K562 (cell line): ENCODE measurements around the gene ZBTB22. TPM values are rescaled to one million over a fixed set of nuclear protein-coding genes. Genes with fewer than 3 reads are reported as not detected.

Source experiments
- ARID1B ChIP-seq: fragments of 450-650 bp; IDR thresholded peaks from 2 replicates; pipeline ENCODE4 v1.6.1; 2016; ENCODE audit warnings: antibody characterized with exemption, mild to moderate bottlenecking, inconsistent platforms
- DNMT1 ChIP-seq: fragments of 450-650 bp; IDR thresholded peaks from 2 replicates; pipeline ENCODE4 v1.6.1; 2016; ENCODE audit warnings: antibody characterized with exemption, mild to moderate bottlenecking
- DPF2 ChIP-seq: fragments of 450-650 bp; IDR thresholded peaks from 2 replicates; pipeline ENCODE4 v1.6.1; 2016
- E2F8 ChIP-seq: fragments of 450-650 bp; IDR thresholded peaks from 2 replicates; pipeline ENCODE4 v1.7.1; 2018; ENCODE audit warnings: mild to moderate bottlenecking, low read depth; ENCODE audit not compliant: partially characterized antibody
- ESRRA ChIP-seq: fragments of 450-650 bp; IDR thresholded peaks from 2 replicates; pipeline ENCODE4 v1.6.1; 2014; ENCODE audit warnings: low read depth, mild to moderate bottlenecking, moderate library complexity, borderline replicate concordance
- GTF2A2 ChIP-seq: IDR thresholded peaks from 2 replicates; pipeline ENCODE4 v1.6.1; 2016; ENCODE audit warnings: mild to moderate bottlenecking, missing genetic modification characterization, missing compliant biosample characterization
- KDM1A ChIP-seq, 2 experiments: fragments of 450-650 bp; IDR thresholded peaks; 2 replicates each; pipeline ENCODE4 v1.6.1; 2016; ENCODE audit warnings: mild to moderate bottlenecking in 2 of 2
- PTTG1 ChIP-seq: fragments of 450-650 bp; IDR thresholded peaks from 2 replicates; pipeline ENCODE4 v1.6.1; 2016; ENCODE audit warnings: low read depth, mild to moderate bottlenecking, missing genetic modification characterization, missing compliant biosample characterization
- PURB ChIP-seq: sonication (generic); formaldehyde crosslinking; IDR thresholded peaks from 2 replicates; pipeline ENCODE4 v1.9.0; 2021; ENCODE audit warnings: low read depth, mild to moderate bottlenecking, missing genetic modification reagents
- RNF2 ChIP-seq: sonication (generic); IDR thresholded peaks from 2 replicates; pipeline ENCODE4 v1.6.1; 2016
- SNIP1 ChIP-seq: fragments of 450-650 bp; IDR thresholded peaks from 2 replicates; pipeline ENCODE4 v1.7.1; 2017; ENCODE audit warnings: low read depth, mild to moderate bottlenecking
- TBL1XR1 ChIP-seq, 2 experiments: IDR thresholded peaks; 2 replicates each; pipeline ENCODE4 v1.6.1; 2012; ENCODE audit warnings: improper control_type of control experiment in 2 of 2, low read length in 2 of 2, mild to moderate bottlenecking in 1 of 2
- TOE1 ChIP-seq, 2 experiments: fragments of 450-650 bp in 1 of 2; sonication (generic) in 1 of 2; formaldehyde crosslinking in 1 of 2; IDR thresholded peaks; 2 replicates each; pipeline versions ENCODE4 v1.7.1 to v1.8.0; 2016 to 2022; ENCODE audit warnings: borderline replicate concordance in 2 of 2, mild to moderate bottlenecking in 2 of 2, antibody characterized with exemption in 1 of 2, inconsistent platforms in 1 of 2, low read depth in 1 of 2, missing genetic modification reagents in 1 of 2, moderate library complexity in 1 of 2
- ZNF174 ChIP-seq: fragments of 250-450 bp; sonication (Bioruptor Pico); IDR thresholded peaks from 2 replicates; pipeline ENCODE4 v1.4.0; 2020; ENCODE audit warnings: mild to moderate bottlenecking
- ZNF398 ChIP-seq: fragments of 250-450 bp; sonication (Bioruptor Pico); IDR thresholded peaks from 2 replicates; pipeline ENCODE4 v1.8.0; 2021; ENCODE audit warnings: moderate library complexity, mild to moderate bottlenecking, inconsistent platforms
- ZNF717 ChIP-seq: fragments of 250-450 bp; sonication (Bioruptor Pico); IDR thresholded peaks from 2 replicates; pipeline ENCODE4 v1.5.0; 2021
- ZNF764 ChIP-seq: fragments of 250-450 bp; sonication (Bioruptor Pico); IDR thresholded peaks from 2 replicates; pipeline ENCODE4 v1.4.0; 2020; ENCODE audit warnings: low read depth, mild to moderate bottlenecking, moderate library complexity
- polyA plus RNA-seq, 8 experiments: library from polyadenylated mRNA; depleted of rRNA in 4 of 8; stranded (reverse) in 5 of 8; unstranded in 3 of 8; fragments of >200 nt; fragmentation: Nextera tagmentation in 2 of 8; fragmentation: Illumina TruSeq in 1 of 8; extraction: Ambion mirVana in 2 of 8; extraction: Trizol in 1 of 8; gene quantifications; 2 replicates each; pipeline versions ENCODE4 v1.2.1 to v1.2.3, GENCODE V29; 2011 to 2014; ENCODE audit warnings: inconsistent platforms in 1 of 8, missing spikeins in 1 of 8
- total RNA-seq, 7 experiments: library from RNA; depleted of rRNA in 6 of 7; stranded (reverse); fragments of >200 nt in 6 of 7; fragmentation: Illumina TruSeq in 2 of 7; extraction: Trizol in 2 of 7; gene quantifications; 2 replicates each; pipeline versions ENCODE4 v1.2.1 to v1.2.3, GENCODE V29; 2011 to 2021; ENCODE audit warnings: low replicate concordance in 1 of 7
- TF ChIP-seq, protein P1 (sequence below): sonication (generic); formaldehyde crosslinking; IDR thresholded peaks from 2 replicates; pipeline ENCODE4 v1.5.0; 2020; ENCODE audit warnings: missing genetic modification reagents
- TF ChIP-seq, protein P2 (sequence below): sonication (generic); formaldehyde crosslinking; IDR thresholded peaks from 2 replicates; pipeline ENCODE4 v1.8.1; 2023; ENCODE audit warnings: mild to moderate bottlenecking, missing genetic modification reagents, moderate library complexity
- TF ChIP-seq, protein P3 (sequence below): fragments of 450-650 bp; IDR thresholded peaks from 2 replicates; pipeline ENCODE4 v1.6.1; 2016

Gene ZBTB22
- total and polyA plus RNA-seq, 9 of the 15 experiments (the other 6 are each of a cell fraction or from before 2014, with no cell fraction given), result 0.21 to 11.9 (median 7.1) TPM

- TF ChIP-seq ZNF764 (CRISPR knock-in tag) (no peak), ZNF174 (CRISPR knock-in tag) (no peak), PURB (no peak), TOE1 (IDR thresholded peaks at IDR 0.05; ENCODE audit: borderline replicate concordance) (no peak), TOE1 (CRISPR knock-in tag; IDR thresholded peaks at IDR 0.05; ENCODE audit: borderline replicate concordance, low read depth) (no peak), RNF2 (no peak), DNMT1 (no peak), TBL1XR1 (IDR thresholded peaks at IDR 0.05; ENCODE audit: low read length in 2 of 2) (no peak), ZNF717 (CRISPR knock-in tag) (no peak), DPF2 (peak; percentile 76), E2F8 (no peak), SNIP1 (no peak), ZNF398 (no peak), PTTG1 (no peak), ESRRA (no peak), KDM1A (IDR thresholded peaks at IDR 0.05) (no peak), GTF2A2 (tag) (no peak), ARID1B (peak; percentile 59; the same call in 1 of the 2 replicates)
- TF ChIP-seq, protein P1, sequence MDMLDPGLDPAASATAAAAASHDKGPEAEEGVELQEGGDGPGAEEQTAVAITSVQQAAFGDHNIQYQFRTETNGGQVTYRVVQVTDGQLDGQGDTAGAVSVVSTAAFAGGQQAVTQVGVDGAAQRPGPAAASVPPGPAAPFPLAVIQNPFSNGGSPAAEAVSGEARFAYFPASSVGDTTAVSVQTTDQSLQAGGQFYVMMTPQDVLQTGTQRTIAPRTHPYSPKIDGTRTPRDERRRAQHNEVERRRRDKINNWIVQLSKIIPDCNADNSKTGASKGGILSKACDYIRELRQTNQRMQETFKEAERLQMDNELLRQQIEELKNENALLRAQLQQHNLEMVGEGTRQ (CRISPR knock-in tag), result no peak
- TF ChIP-seq, protein P2, sequence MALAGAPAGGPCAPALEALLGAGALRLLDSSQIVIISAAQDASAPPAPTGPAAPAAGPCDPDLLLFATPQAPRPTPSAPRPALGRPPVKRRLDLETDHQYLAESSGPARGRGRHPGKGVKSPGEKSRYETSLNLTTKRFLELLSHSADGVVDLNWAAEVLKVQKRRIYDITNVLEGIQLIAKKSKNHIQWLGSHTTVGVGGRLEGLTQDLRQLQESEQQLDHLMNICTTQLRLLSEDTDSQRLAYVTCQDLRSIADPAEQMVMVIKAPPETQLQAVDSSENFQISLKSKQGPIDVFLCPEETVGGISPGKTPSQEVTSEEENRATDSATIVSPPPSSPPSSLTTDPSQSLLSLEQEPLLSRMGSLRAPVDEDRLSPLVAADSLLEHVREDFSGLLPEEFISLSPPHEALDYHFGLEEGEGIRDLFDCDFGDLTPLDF (CRISPR knock-in tag), result no peak
- TF ChIP-seq, protein P3, sequence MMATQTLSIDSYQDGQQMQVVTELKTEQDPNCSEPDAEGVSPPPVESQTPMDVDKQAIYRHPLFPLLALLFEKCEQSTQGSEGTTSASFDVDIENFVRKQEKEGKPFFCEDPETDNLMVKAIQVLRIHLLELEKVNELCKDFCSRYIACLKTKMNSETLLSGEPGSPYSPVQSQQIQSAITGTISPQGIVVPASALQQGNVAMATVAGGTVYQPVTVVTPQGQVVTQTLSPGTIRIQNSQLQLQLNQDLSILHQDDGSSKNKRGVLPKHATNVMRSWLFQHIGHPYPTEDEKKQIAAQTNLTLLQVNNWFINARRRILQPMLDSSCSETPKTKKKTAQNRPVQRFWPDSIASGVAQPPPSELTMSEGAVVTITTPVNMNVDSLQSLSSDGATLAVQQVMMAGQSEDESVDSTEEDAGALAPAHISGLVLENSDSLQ, result no peak
Measured at GRCh38 chr6:33320315-33321181, 3.0 kb upstream of the ZBTB22 start (continued).
